K562 (cell line): Measurements from ENCODE around the gene ULBP1. TPM values are rescaled to one million over a fixed set of nuclear protein-coding genes. Genes with fewer than 3 reads are reported as not detected.

Source experiments
- ATAC-seq: fragments of 200-7000 bp; cut with Tn5 transposase; 3 replicates; pipeline ENCODE4 v1.9.1; 2020; ENCODE audit warnings: moderate library complexity
- BruUV-seq: library from RNA; stranded (reverse); fragments of 400-500 nt; replicated peaks from 2 replicates; lab custom pipeline; 2021; lab: Mats Ljungman, UMichigan
- CTCF ChIA-PET: fragments of 300-600 bp; formaldehyde crosslinking; extraction: SDS; loops from one replicate; lab custom pipeline; 2021; ENCODE audit warnings: low intra/inter-chr PET ratio; lab: Yijun Ruan, JAX
- POLR2A ChIA-PET: fragments of 300-600, 350-650 bp; sonication (Branson Sonifier 250); formaldehyde crosslinking; extraction: SDS; loops from one replicate; lab custom pipeline; 2021; ENCODE audit warnings: antibody characterized with exemption, inconsistent platforms; lab: Yijun Ruan, JAX
- DNase-seq, 4 experiments: peaks; one replicate each; pipeline versions ENCODE4 v3.0.0 to v3.0.0-alpha.2; 2011 to 2018; ENCODE audit warnings: low spot score in 3 of 4, mixed read lengths in 3 of 4; ENCODE audit errors: extremely low read depth in 1 of 4
- FAIRE-seq: peaks from 2 replicates; lab custom pipeline; 2011; peaks lifted over from hg19 to GRCh38; lab: Jason Lieb, UNC
- H2AFZ ChIP-seq: 2 replicates; pipeline ENCODE4 v1.6.0; 2011; ENCODE audit warnings: low read depth, low read length, control low read depth, inconsistent platforms
- H3K27ac ChIP-seq: fragments of 200-600 bp; 3 replicates; pipeline ENCODE4 v1.8.0; 2011; ENCODE audit warnings: low read depth, mild to moderate bottlenecking, control low read depth, inconsistent platforms, low read length, moderate library complexity, mixed read lengths; ENCODE audit errors: extremely low read depth
- H3K27me3 ChIP-seq, 2 experiments: fragments of 300-600 bp in 1 of 2; 2 replicates in 1 of 2; 3 replicates in 1 of 2; pipeline versions ENCODE4 v1.6.0 to v1.8.0; 2011; ENCODE audit warnings: inconsistent platforms in 2 of 2, low read length in 2 of 2, mild to moderate bottlenecking in 1 of 2, mixed read lengths in 1 of 2, moderate library complexity in 1 of 2; ENCODE audit not compliant: control insufficient read depth in 2 of 2, insufficient read depth in 2 of 2
- H3K36me3 ChIP-seq: fragments of 300-600 bp; 3 replicates; pipeline ENCODE4 v1.8.0; 2011; ENCODE audit warnings: mild to moderate bottlenecking, low read length, inconsistent platforms; ENCODE audit not compliant: control insufficient read depth, insufficient read depth
- H3K4me1 ChIP-seq, 2 experiments: fragments of 200-600 bp in 1 of 2; replicated peaks in 1 of 2; 2 replicates in 1 of 2; 3 replicates in 1 of 2; pipeline versions ENCODE4 v1.5.1 to v1.8.0; 2011; ENCODE audit warnings: inconsistent platforms in 2 of 2, low read length in 2 of 2, mild to moderate bottlenecking in 1 of 2, mixed read lengths in 1 of 2, moderate library complexity in 1 of 2; ENCODE audit not compliant: control insufficient read depth in 2 of 2, insufficient read depth in 2 of 2
- H3K4me2 ChIP-seq: 2 replicates; pipeline ENCODE4 v1.6.1; 2011; ENCODE audit warnings: low read length, control low read depth, inconsistent platforms, mixed read lengths; ENCODE audit not compliant: insufficient read depth
- H3K4me3 ChIP-seq: fragments of 200-600 bp; sonication (generic), shearing (Covaris generic); 2 replicates; pipeline ENCODE4 v1.5.1; 2016; ENCODE audit warnings: control low read depth, inconsistent platforms
- H3K79me2 ChIP-seq: fragments of 200-600 bp; 3 replicates; pipeline ENCODE4 v1.8.0; 2011; ENCODE audit warnings: low read length, inconsistent platforms; ENCODE audit not compliant: control insufficient read depth, insufficient read depth
- H3K9ac ChIP-seq, 2 experiments: 2 replicates each; pipeline versions ENCODE4 v1.6.0 to v1.6.1; 2011; ENCODE audit warnings: low read depth in 2 of 2, low read length in 2 of 2, control low read depth in 1 of 2, inconsistent platforms in 1 of 2, mild to moderate bottlenecking in 1 of 2, mixed read lengths in 1 of 2; ENCODE audit not compliant: insufficient read depth in 1 of 2
- H3K9me1 ChIP-seq: one replicate; pipeline ENCODE4 v1.6.0; 2011; ENCODE audit warnings: inconsistent platforms, mild to moderate bottlenecking, low read length, moderate library complexity; ENCODE audit not compliant: control insufficient read depth, insufficient read depth
- H3K9me3 ChIP-seq: replicated peaks from 2 replicates; pipeline ENCODE4 v1.5.1; 2011; ENCODE audit warnings: low read depth, low read length, inconsistent platforms; ENCODE audit not compliant: control insufficient read depth, insufficient read depth
- H4K20me1 ChIP-seq: replicated peaks from 2 replicates; pipeline ENCODE4 v1.6.1; 2011; ENCODE audit warnings: low read length, inconsistent platforms, mixed read lengths; ENCODE audit not compliant: control insufficient read depth, insufficient read depth
- ARID3B ChIP-seq: fragments of 250-450 bp; sonication (Bioruptor Pico); IDR thresholded peaks from 2 replicates; pipeline ENCODE4 v1.4.0; 2020; ENCODE audit warnings: borderline replicate concordance
- GABPB2 ChIP-seq: fragments of 250-450 bp; sonication (Bioruptor Pico); conservative IDR thresholded peaks from 2 replicates; pipeline ENCODE4 v1.5.1; 2021; ENCODE audit warnings: mild to moderate bottlenecking
- JUNB ChIP-seq: fragments of 450-650 bp; formaldehyde crosslinking; conservative IDR thresholded peaks from 2 replicates; pipeline ENCODE4 v1.4.0; 2020; ENCODE audit warnings: mild to moderate bottlenecking
- KDM1A ChIP-seq, 2 experiments: fragments of 450-650 bp; IDR thresholded peaks; 2 replicates each; pipeline ENCODE4 v1.6.1; 2016; ENCODE audit warnings: mild to moderate bottlenecking in 2 of 2
- LEF1 ChIP-seq: fragments of 450-650 bp; IDR thresholded peaks from 2 replicates; pipeline ENCODE4 v1.6.1; 2016; ENCODE audit warnings: mild to moderate bottlenecking
- NKRF ChIP-seq: fragments of 450-650 bp; IDR thresholded peaks from 2 replicates; pipeline ENCODE4 v1.6.1; 2016; ENCODE audit warnings: borderline replicate concordance
- NR3C1 ChIP-seq: sonication (generic); formaldehyde crosslinking; IDR thresholded peaks from 2 replicates; pipeline ENCODE4 v1.8.1; 2022; ENCODE audit warnings: missing genetic modification reagents
- PHF8 ChIP-seq: fragments of 200-600 bp; sonication (generic); IDR thresholded peaks from 2 replicates; pipeline ENCODE4 v1.6.1; 2012; ENCODE audit warnings: mixed run types, mild to moderate bottlenecking, inconsistent platforms, low read length, moderate library complexity, borderline replicate concordance
- RAD51 ChIP-seq: fragments of 450-650 bp; IDR thresholded peaks from 2 replicates; pipeline ENCODE4 v1.7.1; 2016; ENCODE audit warnings: low read depth, mild to moderate bottlenecking, borderline replicate concordance
- SMARCA4 ChIP-seq: fragments of 450-650 bp; IDR thresholded peaks from 2 replicates; pipeline ENCODE4 v1.6.1; 2016
- SRSF9 ChIP-seq: fragments of 200-400 bp; formaldehyde crosslinking; IDR thresholded peaks from 2 replicates; pipeline ENCODE4 v1.6.1; 2017; ENCODE audit warnings: low read depth, low read length, borderline replicate concordance
- TAF15 ChIP-seq: fragments of 200-400 bp; formaldehyde crosslinking; IDR thresholded peaks from 2 replicates; pipeline ENCODE4 v1.6.1; 2017; ENCODE audit warnings: mild to moderate bottlenecking, low read depth, low read length, moderate library complexity
- TBL1XR1 ChIP-seq, 2 experiments: IDR thresholded peaks; 2 replicates each; pipeline ENCODE4 v1.6.1; 2012; ENCODE audit warnings: improper control_type of control experiment in 2 of 2, low read length in 2 of 2, mild to moderate bottlenecking in 1 of 2
- TCF7L2 ChIP-seq: fragments of 150-350 bp; IDR thresholded peaks from 2 replicates; pipeline ENCODE4 v1.6.1; 2016; ENCODE audit warnings: low read depth, mild to moderate bottlenecking, low read length, moderate library complexity
- ZNF134 ChIP-seq: fragments of 250-450 bp; sonication (Bioruptor Pico); conservative IDR thresholded peaks from 2 replicates; pipeline ENCODE4 v1.4.0; 2020
- ZNF253 ChIP-seq: fragments of 250-450 bp; sonication (Bioruptor Pico); conservative IDR thresholded peaks from 2 replicates; pipeline ENCODE4 v1.6.1; 2021; ENCODE audit warnings: mild to moderate bottlenecking
- ZNF57 ChIP-seq: fragments of 450-650 bp; formaldehyde crosslinking; IDR thresholded peaks from 2 replicates; pipeline ENCODE4 v1.4.0; 2020; ENCODE audit warnings: mild to moderate bottlenecking, moderate library complexity
- ZNF785 ChIP-seq: fragments of 250-450 bp; sonication (Bioruptor Pico); IDR thresholded peaks from 2 replicates; pipeline ENCODE4 v1.4.0; 2020; ENCODE audit warnings: mild to moderate bottlenecking
- WGBS: fragments of 100-300 bp; shearing (Covaris generic); methylation state at CpG from one replicate; pipeline ENCODE4 v1.1.6; 2016; ENCODE audit warnings: low coverage, mixed read lengths; ENCODE audit not compliant: insufficient coverage; ENCODE audit errors: missing lambda C conversion rate; 5-methylcytosine and 5-hydroxymethylcytosine counted together
- in situ Hi-C: fragments of 300-500 bp; cut with MboI; formaldehyde crosslinking; loops from 4 replicates; pipeline ENCODE4 v1.15.0; 2018; ENCODE audit warnings: inconsistent platforms, mixed read lengths
- intact Hi-C: fragments of 100-400 bp; cut with micrococcal nuclease; formaldehyde crosslinking; loops from 2 replicates; pipeline ENCODE4 v1.14.2; 2022
- polyA plus RNA-seq, 8 experiments: library from polyadenylated mRNA; depleted of rRNA in 4 of 8; stranded (reverse) in 5 of 8; unstranded in 3 of 8; fragments of >200 nt; fragmentation: Nextera tagmentation in 2 of 8; fragmentation: Illumina TruSeq in 1 of 8; extraction: Ambion mirVana in 2 of 8; extraction: Trizol in 1 of 8; gene quantifications; 2 replicates each; pipeline versions ENCODE4 v1.2.1 to v1.2.3, GENCODE V29; 2011 to 2014; ENCODE audit warnings: inconsistent platforms in 1 of 8, missing spikeins in 1 of 8
- total RNA-seq, 7 experiments: library from RNA; depleted of rRNA in 6 of 7; stranded (reverse); fragments of >200 nt in 6 of 7; fragmentation: Illumina TruSeq in 2 of 7; extraction: Trizol in 2 of 7; gene quantifications; 2 replicates each; pipeline versions ENCODE4 v1.2.1 to v1.2.3, GENCODE V29; 2011 to 2021; ENCODE audit warnings: low replicate concordance in 1 of 7

Gene ULBP1
- total and polyA plus RNA-seq, 9 of the 15 experiments (the other 6 are each of a cell fraction or from before 2014, with no cell fraction given), result 0.33 to 6.0 (median 2.5) TPM

- Histone ChIP-seq H3K9ac (peak overlapping the region; percentile 44 to 91; a peak in 3 of 4 replicates), H3K9me3 (no peaks in the 10 kb centered on the region), H2AFZ (peak overlapping the region; percentile 91), H3K4me2 (peak overlapping the region; percentile 84), H3K27ac (peak overlapping the region; percentile 40), H3K79me2 (no peaks in the 10 kb centered on the region), H4K20me1 (no peaks in the 10 kb centered on the region), H3K4me1 (peaks cover 10 to 32% of the 10 kb centered on the region in 2 experiments), H3K4me3 (peak overlapping the region; percentile 52), H3K27me3 (peaks cover 0 to 14% of the 10 kb centered on the region in 2 experiments; a peak in 2 of 5 replicates), H3K9me1 (peaks cover 5% of the 10 kb centered on the region), H3K36me3 (no peaks in the 10 kb centered on the region)
- in situ Hi-C loops (loop anchor here (5.0 kb wide), 1 partner anchor 68 kb away; no protein-coding TSS in a partner anchor), intact Hi-C loops (loop anchor here (10.0 kb wide), 2 partner anchors 440 to 810 kb away; partner anchors contain the start of gene GINM1)
- ChIA-PET CTCF (interaction anchor here (0.6 to 1.2 kb wide), 2 partner anchors 63 to 71 kb away, joined by 3 read pairs; no protein-coding TSS in a partner anchor), POLR2A (no interaction called here)
- DNase-seq (peak; percentile 97 to 99 (median 99)), ATAC-seq (peak; percentile 97), FAIRE-seq (peak; percentile 97)
- under 1% methylated on average over 64 of the region's 79 CpGs for WGBS
- BruUV-seq, result no TSS peak
- TF ChIP-seq ZNF134 (peak; percentile 64), ZNF253 (no peak), LEF1 (no peak), RAD51 (peak; percentile 99), TAF15 (no peak), GABPB2 (CRISPR knock-in tag) (no peak), ARID3B (0 out of 2 replicates have a peak, but pooled peaks have one; percentile 15), SMARCA4 (no peak), NKRF (peak; percentile 84; the same call in 1 of the 2 replicates), TBL1XR1 (IDR thresholded peaks at IDR 0.05; ENCODE audit: low read length in 2 of 2) (peak in 1 of 2 experiments; percentile 30; a peak in 1 of 4 replicates), TCF7L2 (no peak), SRSF9 (no peak), NR3C1 (no peak; the same call in 1 of the 2 replicates), JUNB (no peak), KDM1A (IDR thresholded peaks at IDR 0.05) (peak in 1 of 2 experiments; percentile 34; a peak in 1 of 4 replicates), ZNF57 (CRISPR knock-in tag) (no peak), PHF8 (peak; percentile 60; the same call in 1 of the 2 replicates), ZNF785 (CRISPR knock-in tag) (no peak)
Observed at GRCh38 chr6:150004783-150005717, 41.3 kb downstream of the ULBP1 start.
